ENCODE data around the gene IL20RB.

Gene IL20RB

GRCh38 chr3:137026701-137027100, 68.9 kb downstream of the IL20RB start:
- H3K27me3 ChIP-seq: no peaks in the 10 kb centered on the region
- no peaks in the 10 kb centered on the region for H3K9me3 ChIP-seq (replicated peaks in 1 of 11)
- H3K4me2 ChIP-seq: no peak overlapping the region
- no peak overlapping the region for H3K9ac ChIP-seq
- H4K20me1 ChIP-seq: no peaks in the 10 kb centered on the region
- H3K4me1 ChIP-seq: 0 out of 20 replicates have a peak, but pooled peaks cover 0 to 9% (median 0%) of the 10 kb centered on the region in 10 experiments
- no peak overlapping the region for H3K27ac ChIP-seq
- H3K36me3 ChIP-seq: no peaks in the 10 kb centered on the region
- no peak for TF ChIP-seq Cebpa-rat (IDR thresholded peaks at IDR 0.05)
- no peak overlapping the region for H3K4me3 ChIP-seq

DNA sequence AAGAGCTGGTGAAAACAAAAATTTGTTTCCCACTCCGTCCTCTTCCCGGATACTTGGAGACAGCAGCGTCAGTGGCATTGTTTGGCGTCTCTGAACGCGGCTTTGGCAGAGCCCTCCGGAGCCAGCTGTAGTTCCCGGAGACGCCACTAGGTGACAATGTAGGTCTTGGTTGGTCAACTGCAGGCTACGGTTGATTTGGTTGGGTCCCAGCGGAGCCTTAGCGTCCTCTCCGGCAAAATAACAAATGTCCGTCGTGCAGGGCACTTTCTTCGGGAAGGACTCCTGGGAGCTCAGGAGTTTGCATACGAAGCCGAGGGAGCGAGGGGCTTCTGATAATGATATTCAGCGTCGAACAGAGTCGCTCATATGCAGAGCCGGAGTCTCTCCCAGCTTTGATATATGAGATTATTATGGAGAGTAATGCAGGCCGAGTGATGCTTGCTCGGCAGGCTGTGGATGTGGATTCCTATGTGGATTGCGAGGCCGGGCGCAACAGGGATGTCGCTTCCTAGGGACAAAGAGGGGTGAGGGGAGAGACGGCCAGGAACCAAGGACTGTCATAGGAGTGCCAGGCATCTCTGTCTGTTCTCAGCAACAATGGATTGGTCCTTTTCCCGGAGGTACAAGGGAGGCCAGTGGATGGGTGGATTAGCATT, 74.8 kb downstream of the IL20RB start:
- H3K27ac ChIP-seq: no peak overlapping the region
- TF ChIP-seq Cebpa-rat (IDR thresholded peaks at IDR 0.05): no peak
- no peaks in the 10 kb centered on the region for H4K20me1 ChIP-seq
- H3K4me3 ChIP-seq: no peak overlapping the region
- no peak overlapping the region for H3K9ac ChIP-seq
- H3K4me2 ChIP-seq: no peak overlapping the region
- H3K4me1 ChIP-seq: no peaks in the 10 kb centered on the region
- no peaks in the 10 kb centered on the region for H3K9me3 ChIP-seq (replicated peaks in 1 of 11)
- no peaks in the 10 kb centered on the region for H3K36me3 ChIP-seq
- H3K27me3 ChIP-seq: no peaks in the 10 kb centered on the region

DNA sequence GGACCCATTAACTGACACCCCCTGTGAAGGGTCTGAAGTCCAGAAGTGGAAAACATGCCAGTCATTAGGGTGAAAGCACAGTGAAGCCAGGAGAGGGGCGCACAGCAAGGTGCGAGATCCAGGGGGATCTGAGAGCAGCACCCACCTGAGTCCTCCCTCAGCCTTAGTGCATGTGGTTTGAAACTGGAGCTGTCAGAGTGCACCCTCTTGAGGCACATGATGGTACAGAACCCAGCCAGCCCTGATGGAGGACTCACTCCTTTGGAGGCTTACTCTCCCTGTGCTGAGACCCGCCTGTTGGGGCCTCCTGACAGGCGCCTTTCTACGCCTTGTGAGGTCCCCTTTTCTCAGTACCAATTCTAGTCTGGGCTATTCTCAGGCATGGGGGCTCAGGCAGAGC, 77.8 kb downstream of the IL20RB start:
- Histone ChIP-seq H3K9ac (no peak overlapping the region), H3K9me3 (replicated peaks in 1 of 11) (no peaks in the 10 kb centered on the region), H4K20me1 (no peaks in the 10 kb centered on the region), H3K4me1 (peaks cover 0 to 4% (median 0%) of the 10 kb centered on the region in 10 experiments; a peak in 1 of 20 replicates), H3K36me3 (no peaks in the 10 kb centered on the region), H3K4me2 (no peak overlapping the region), H3K4me3 (no peak overlapping the region), H3K27ac (no peak overlapping the region), H3K27me3 (no peaks in the 10 kb centered on the region)
- no peak for TF ChIP-seq Cebpa-rat (IDR thresholded peaks at IDR 0.05)

- Histone ChIP-seq H3K4me2 (no peak overlapping the region), H3K27me3 (no peaks in the 10 kb centered on the region), H3K4me1 (peaks cover 0 to 4% (median 0%) of the 10 kb centered on the region in 10 experiments; a peak in 1 of 20 replicates), H3K4me3 (no peak overlapping the region), H3K9me3 (replicated peaks in 1 of 11) (no peaks in the 10 kb centered on the region), H4K20me1 (no peaks in the 10 kb centered on the region), H3K36me3 (no peaks in the 10 kb centered on the region), H3K9ac (no peak overlapping the region), H3K27ac (no peak overlapping the region)
- TF ChIP-seq Cebpa-rat (IDR thresholded peaks at IDR 0.05): no peak
Measured at GRCh38 chr3:137039570-137039969, 81.8 kb downstream of the IL20RB start.

DNA sequence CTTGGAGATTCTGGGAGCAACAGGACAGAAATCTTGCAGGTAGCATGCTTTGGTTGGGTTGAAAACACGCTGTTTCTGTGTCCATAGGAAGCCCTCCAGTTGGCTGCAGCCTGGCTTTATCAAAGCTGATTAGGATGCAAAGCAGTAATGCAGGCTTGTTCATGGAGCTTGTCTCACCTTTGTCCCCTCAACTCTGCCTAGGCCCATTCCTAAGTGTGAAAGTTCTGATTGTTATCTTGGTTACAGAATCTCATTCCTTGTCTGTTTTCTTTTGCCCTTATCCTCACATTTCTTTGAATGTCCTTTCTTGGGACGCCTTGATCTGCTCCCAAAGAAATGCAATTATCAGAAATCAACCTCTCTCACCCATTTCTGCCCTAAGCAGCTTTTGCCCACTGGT, 83.5 kb downstream of the IL20RB start:
- H4K20me1 ChIP-seq: no peaks in the 10 kb centered on the region
- H3K36me3 ChIP-seq: no peaks in the 10 kb centered on the region
- no peak for TF ChIP-seq Cebpa-rat (IDR thresholded peaks at IDR 0.05)
- H3K27me3 ChIP-seq: no peaks in the 10 kb centered on the region
- H3K9me3 ChIP-seq (replicated peaks in 1 of 11): no peaks in the 10 kb centered on the region
- peaks cover 0 to 4% (median 0%) of the 10 kb centered on the region in 10 experiments; a peak in 1 of 20 replicates for H3K4me1 ChIP-seq
- H3K4me3 ChIP-seq: no peak overlapping the region
- no peak overlapping the region for H3K4me2 ChIP-seq
- no peak overlapping the region for H3K27ac ChIP-seq
- H3K9ac ChIP-seq: no peak overlapping the region

DNA sequence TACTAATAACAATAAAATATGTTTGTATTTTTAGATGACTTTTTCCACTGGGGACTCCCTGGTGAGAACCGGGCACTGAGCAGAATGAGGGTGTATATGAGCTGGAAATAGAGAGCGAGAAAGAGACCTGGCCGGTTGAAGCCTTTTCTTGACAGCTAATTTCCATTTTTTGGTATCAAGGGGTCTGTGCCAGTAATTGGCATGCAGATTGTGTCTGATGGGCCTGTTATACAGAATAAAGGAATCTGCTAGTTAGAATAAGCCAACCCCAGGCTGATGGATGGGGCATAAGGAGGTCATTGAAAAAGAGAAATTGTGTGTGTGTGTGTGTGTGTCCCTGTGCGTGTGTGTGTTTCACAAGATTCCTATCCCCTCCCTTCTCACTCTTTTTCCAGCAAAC, 83.9 kb downstream of the IL20RB start:
- peaks cover 0 to 4% (median 0%) of the 10 kb centered on the region in 10 experiments; a peak in 1 of 20 replicates for H3K4me1 ChIP-seq
- no peaks in the 10 kb centered on the region for H3K9me3 ChIP-seq (replicated peaks in 1 of 11)
- no peak overlapping the region for H3K4me3 ChIP-seq
- H3K27me3 ChIP-seq: no peaks in the 10 kb centered on the region
- no peak overlapping the region for H3K4me2 ChIP-seq
- H3K9ac ChIP-seq: no peak overlapping the region
- TF ChIP-seq Cebpa-rat (IDR thresholded peaks at IDR 0.05): no peak
- H3K36me3 ChIP-seq: no peaks in the 10 kb centered on the region
- H3K27ac ChIP-seq: no peak overlapping the region
- no peaks in the 10 kb centered on the region for H4K20me1 ChIP-seq

- H3K9me3 ChIP-seq (replicated peaks in 1 of 11): no peaks in the 10 kb centered on the region
- H4K20me1 ChIP-seq: no peaks in the 10 kb centered on the region
- H3K4me2 ChIP-seq: no peak overlapping the region
- H3K36me3 ChIP-seq: no peaks in the 10 kb centered on the region
- H3K27ac ChIP-seq: no peak overlapping the region
- H3K4me1 ChIP-seq: no peaks in the 10 kb centered on the region
- no peaks in the 10 kb centered on the region for H3K27me3 ChIP-seq
- TF ChIP-seq Cebpa-rat (IDR thresholded peaks at IDR 0.05): no peak
- H3K9ac ChIP-seq: no peak overlapping the region
- H3K4me3 ChIP-seq: no peak overlapping the region
Measured at GRCh38 chr3:137046747-137047146, 89.0 kb downstream of the IL20RB start.

DNA sequence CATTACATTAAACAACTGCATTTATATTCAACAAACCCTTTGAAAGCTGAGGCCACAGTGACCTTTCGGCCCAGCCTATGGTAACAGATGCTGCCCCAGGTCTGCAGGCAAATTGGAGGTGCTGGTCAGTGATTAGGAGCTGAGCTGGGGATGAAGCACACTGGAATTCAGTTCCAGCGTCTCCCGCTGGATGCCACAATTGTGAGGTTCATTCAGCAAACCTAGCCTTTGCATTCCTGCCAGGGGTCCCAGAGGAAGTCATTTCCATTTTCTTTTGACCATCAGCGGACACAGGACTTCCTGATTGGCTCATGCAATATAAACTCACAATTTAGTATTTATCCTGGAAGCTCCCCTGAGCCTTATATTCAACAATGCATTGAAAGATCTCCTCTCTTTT, 89.5 kb downstream of the IL20RB start:
- no peak overlapping the region for H3K9ac ChIP-seq
- TF ChIP-seq Cebpa-rat (IDR thresholded peaks at IDR 0.05): no peak
- no peak overlapping the region for H3K4me2 ChIP-seq
- H4K20me1 ChIP-seq: no peaks in the 10 kb centered on the region
- H3K9me3 ChIP-seq (replicated peaks in 1 of 11): no peaks in the 10 kb centered on the region
- no peaks in the 10 kb centered on the region for H3K4me1 ChIP-seq
- H3K27ac ChIP-seq: no peak overlapping the region
- no peaks in the 10 kb centered on the region for H3K27me3 ChIP-seq
- no peak overlapping the region for H3K4me3 ChIP-seq
- no peaks in the 10 kb centered on the region for H3K36me3 ChIP-seq

DNA sequence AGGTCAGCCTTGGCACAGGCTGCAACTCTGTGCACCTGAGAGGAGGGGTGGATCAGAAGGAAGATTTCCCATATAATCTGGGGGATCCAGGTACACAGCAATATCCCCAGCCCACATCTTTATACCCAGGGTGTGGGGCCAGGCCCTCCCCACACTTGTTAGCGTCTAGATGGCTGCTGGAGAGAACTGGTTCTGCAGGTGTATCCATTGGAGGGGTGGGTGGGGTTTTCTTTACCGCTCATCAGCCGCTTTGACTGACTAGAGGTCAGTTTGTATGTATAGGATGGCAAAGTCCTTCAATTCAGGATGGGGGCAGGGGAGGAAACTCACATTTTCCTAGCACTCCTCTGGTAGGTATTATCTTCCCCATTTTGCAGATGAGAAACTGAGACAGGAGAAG, 92.5 kb downstream of the IL20RB start:
- no peaks in the 10 kb centered on the region for H3K27me3 ChIP-seq
- no peak overlapping the region for H3K4me3 ChIP-seq
- H3K27ac ChIP-seq: no peak overlapping the region
- H3K36me3 ChIP-seq: no peaks in the 10 kb centered on the region
- H3K4me2 ChIP-seq: no peak overlapping the region
- H4K20me1 ChIP-seq: no peaks in the 10 kb centered on the region
- H3K9ac ChIP-seq: no peak overlapping the region
- no peaks in the 10 kb centered on the region for H3K4me1 ChIP-seq
- H3K9me3 ChIP-seq (replicated peaks in 1 of 11): no peaks in the 10 kb centered on the region
- no peak for TF ChIP-seq Cebpa-rat (IDR thresholded peaks at IDR 0.05)

GRCh38 chr3:137052298-137052697, 94.5 kb downstream of the IL20RB start:
- Histone ChIP-seq H3K4me3 (no peak overlapping the region), H3K4me1 (no peaks in the 10 kb centered on the region), H3K9me3 (replicated peaks in 1 of 11) (no peaks in the 10 kb centered on the region), H4K20me1 (no peaks in the 10 kb centered on the region), H3K27ac (no peak overlapping the region), H3K27me3 (no peaks in the 10 kb centered on the region), H3K4me2 (no peak overlapping the region), H3K36me3 (no peaks in the 10 kb centered on the region), H3K9ac (no peak overlapping the region)
- no peak for TF ChIP-seq Cebpa-rat (IDR thresholded peaks at IDR 0.05)

Data from BLaER1 treated with 17β-estradiol and CSF1 and Interleukin-3, amounts not matched to agents 10 nM and 100 nM (cell line).